ENCODE measurements around the gene MKLN1. TPM values are rescaled to one million over a fixed set of nuclear protein-coding genes. Genes with fewer than 3 reads are reported as not detected.
"Not testable (repeated sequence)": the region's sequence is repeated elsewhere in the genome, so short reads cannot be mapped to it uniquely, and the experiment has no call there.

The MKLN1 gene
- total RNA-seq, 2 experiments from 2014 or later = 38.5 TPM

GRCh38 chr7:131409129-131409766, 81.6 kb downstream of the MKLN1 start:
- Mint-ChIP-seq H3K4me3 (no peak overlapping the region), H3K27ac (no peak overlapping the region), H3K27me3 (no peaks in the 10 kb centered on the region), H3K4me1 (ENCODE audit: low read depth) (peaks cover 13% of the 10 kb centered on the region), H3K36me3 (ENCODE audit: low read depth) (peaks cover 3% of the 10 kb centered on the region), H3K9me3 (no peaks in the 10 kb centered on the region)
- DNase-seq (no peak), ATAC-seq (no peak)
- ChIA-PET CTCF (interaction anchor here (1.1 kb wide), 1 partner anchor 9 kb away, joined by 3 read pairs; no protein-coding TSS in a partner anchor), POLR2A (interaction anchor here (1.1 kb wide), 1 partner anchor 481 kb away, joined by 3 read pairs; no protein-coding TSS in a partner anchor)
- intact Hi-C loops (cut with micrococcal nuclease) = no loop called here
- TF ChIP-seq CTCF (IDR thresholded peaks at IDR 0.05) = no peak

DNA sequence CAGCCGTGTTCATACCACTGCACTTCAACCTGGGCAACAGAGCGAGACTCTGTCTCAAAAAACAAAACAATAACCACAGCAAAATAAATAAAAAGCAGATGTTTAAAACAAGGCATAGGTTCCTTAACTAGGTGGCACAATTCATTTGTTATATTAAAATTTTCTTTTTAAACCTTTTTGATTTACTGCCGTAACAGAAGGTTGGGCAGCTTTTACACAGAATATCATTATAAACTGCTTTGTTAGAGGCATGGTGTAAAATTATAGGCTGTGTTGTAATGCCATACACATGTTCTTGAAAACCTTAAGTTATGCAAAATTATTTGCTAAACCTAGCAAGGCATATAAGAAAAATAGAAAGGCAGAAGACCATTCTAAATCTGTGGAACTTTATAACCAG, 84.4 kb downstream of the MKLN1 start:
- DNase-seq = no peak
- ChIA-PET CTCF (interaction anchor here (1.0 kb wide), 1 partner anchor 11 kb away, joined by 4 read pairs; no protein-coding TSS in a partner anchor), POLR2A (no interaction called here)
- TF ChIP-seq CTCF (IDR thresholded peaks at IDR 0.05) = no peak
- Mint-ChIP-seq H3K27ac (no peak overlapping the region), H3K36me3 (ENCODE audit: low read depth) (peaks cover 2% of the 10 kb centered on the region), H3K4me3 (no peak overlapping the region), H3K9me3 (no peaks in the 10 kb centered on the region), H3K4me1 (ENCODE audit: low read depth) (peaks cover 9% of the 10 kb centered on the region), H3K27me3 (no peaks in the 10 kb centered on the region)
- no peak for ATAC-seq
- intact Hi-C loops (cut with micrococcal nuclease) = no loop called here

GRCh38 chr7:131413711-131414110, 86.0 kb downstream of the MKLN1 start:
- no peak for TF ChIP-seq CTCF (IDR thresholded peaks at IDR 0.05)
- H3K27ac Mint-ChIP-seq = no peak overlapping the region
- H3K4me3 Mint-ChIP-seq = no peak overlapping the region
- POLR2A ChIA-PET = interaction anchor here (1.0 kb wide), 1 partner anchor 63 kb away, joined by 3 read pairs; no protein-coding TSS in a partner anchor
- CTCF ChIA-PET = no interaction called here
- intact Hi-C loops (cut with micrococcal nuclease) = no loop called here
- DNase-seq (no peak), ATAC-seq (no peak)
- H3K36me3 Mint-ChIP-seq (ENCODE audit: low read depth) = peaks cover 9% of the 10 kb centered on the region
- H3K9me3 Mint-ChIP-seq = no peaks in the 10 kb centered on the region
- no peaks in the 10 kb centered on the region for H3K27me3 Mint-ChIP-seq
- peaks cover 9% of the 10 kb centered on the region for H3K4me1 Mint-ChIP-seq (ENCODE audit: low read depth)

DNA sequence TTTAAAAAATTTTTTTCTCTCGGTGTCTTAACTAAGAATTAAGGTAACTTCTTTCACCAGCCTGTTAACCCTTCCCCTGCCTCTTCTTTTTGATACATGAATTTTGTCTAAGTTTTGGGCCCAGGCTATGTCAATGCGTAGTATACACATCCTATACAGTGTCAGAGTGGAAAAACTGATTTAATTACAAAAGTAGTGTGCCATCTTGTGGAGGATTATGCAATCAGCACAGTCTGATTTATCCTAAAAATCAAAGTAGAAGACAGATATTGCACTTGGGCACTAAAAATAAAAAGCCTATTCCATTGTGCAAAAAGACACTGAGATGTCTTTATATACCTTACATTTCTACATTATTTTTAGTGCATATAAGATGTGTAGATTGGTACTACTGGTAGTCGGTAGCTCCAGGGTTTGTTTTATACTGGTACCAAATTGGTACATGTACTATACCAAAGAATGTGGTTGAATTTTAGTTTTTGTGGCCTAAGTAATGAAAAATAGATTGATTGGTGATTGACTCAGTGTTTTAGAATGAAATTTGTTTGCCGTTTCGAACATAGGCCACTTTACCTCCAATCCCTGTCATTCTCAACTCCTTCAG, 96.6 kb downstream of the MKLN1 start:
- Mint-ChIP-seq H3K27ac (no peak overlapping the region), H3K27me3 (no peaks in the 10 kb centered on the region), H3K36me3 (ENCODE audit: low read depth) (peaks cover 8% of the 10 kb centered on the region), H3K4me1 (ENCODE audit: low read depth) (peaks cover 11% of the 10 kb centered on the region), H3K9me3 (no peaks in the 10 kb centered on the region), H3K4me3 (no peak overlapping the region)
- CTCF ChIA-PET = interaction anchor here (0.7 to 2.2 kb wide), 6 partner anchors 9 to 357 kb away, joined by 3 to 6 read pairs (median 3); no protein-coding TSS in a partner anchor
- peak; percentile 11 for DNase-seq
- intact Hi-C loops (cut with micrococcal nuclease) = loop anchor here (10.0 kb wide), 1 partner anchor 360 kb away; no protein-coding TSS in a partner anchor
- TF ChIP-seq CTCF (IDR thresholded peaks at IDR 0.05) = peak; percentile 80
- ATAC-seq = peak; percentile 89
- POLR2A ChIA-PET = no interaction called here

DNA sequence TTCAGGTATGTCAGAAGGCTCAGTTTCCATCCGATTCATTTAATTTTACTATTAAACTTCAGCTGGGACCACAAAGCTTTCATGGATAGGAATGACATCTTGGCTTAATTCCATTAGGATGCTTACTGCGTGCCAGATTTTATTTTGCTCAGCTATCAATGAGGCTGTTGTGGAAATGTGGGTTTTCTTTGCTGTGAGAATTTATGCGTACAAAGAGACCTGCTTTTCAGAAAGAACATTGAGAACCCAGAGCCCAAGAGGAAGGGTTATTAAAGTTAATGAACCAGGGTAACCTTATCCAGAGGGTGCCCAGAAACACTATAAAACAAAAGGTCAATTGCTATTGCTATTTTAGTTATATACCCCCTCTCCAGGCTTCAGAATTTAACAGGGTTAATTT, 98.3 kb downstream of the MKLN1 start:
- no peak for ATAC-seq
- POLR2A ChIA-PET = no interaction called here
- CTCF ChIA-PET = no interaction called here
- H3K4me3 Mint-ChIP-seq = no peak overlapping the region
- no peak for DNase-seq
- no peaks in the 10 kb centered on the region for H3K9me3 Mint-ChIP-seq
- H3K27me3 Mint-ChIP-seq = no peaks in the 10 kb centered on the region
- intact Hi-C loops (cut with micrococcal nuclease) = loop anchor here (10.0 kb wide), 1 partner anchor 361 kb away; no protein-coding TSS in a partner anchor
- peaks cover 10% of the 10 kb centered on the region for H3K36me3 Mint-ChIP-seq (ENCODE audit: low read depth)
- no peak overlapping the region for H3K27ac Mint-ChIP-seq
- peaks cover 6% of the 10 kb centered on the region for H3K4me1 Mint-ChIP-seq (ENCODE audit: low read depth)
- no peak for TF ChIP-seq CTCF (IDR thresholded peaks at IDR 0.05)

DNA sequence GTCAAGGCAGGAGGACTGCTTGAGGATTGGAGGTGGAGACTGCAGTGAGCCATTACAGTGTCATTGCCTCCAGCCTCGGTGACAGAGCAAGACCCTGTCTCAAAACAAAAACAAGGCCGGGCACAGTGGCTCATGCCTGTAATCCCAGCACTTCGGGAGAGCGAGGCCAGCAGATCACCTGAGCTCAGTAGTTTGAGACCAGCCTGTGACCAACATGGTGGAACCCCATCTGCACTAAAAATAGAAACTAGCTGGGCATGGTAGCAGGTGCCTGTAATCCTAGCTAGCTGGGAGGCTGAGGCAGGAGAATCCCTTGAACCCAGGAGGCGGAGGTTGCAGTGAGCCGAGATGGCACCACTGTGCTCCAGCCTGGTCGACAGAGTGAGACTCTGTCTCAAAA, 103.2 kb downstream of the MKLN1 start:
- H3K4me3 Mint-ChIP-seq; ATAC-seq; DNase-seq; H3K27ac Mint-ChIP-seq; intact Hi-C loops (cut with micrococcal nuclease); H3K4me1 Mint-ChIP-seq (ENCODE audit: low read depth); H3K9me3 Mint-ChIP-seq; H3K27me3 Mint-ChIP-seq; POLR2A ChIA-PET; CTCF ChIA-PET: not testable (repeated sequence)
- H3K36me3 Mint-ChIP-seq (ENCODE audit: low read depth) = peaks cover 14% of the 10 kb centered on the region

Measured in activated CD8-positive, alpha-beta T cell treated with anti-CD3 and anti-CD28 coated beads for 36 hours (primary cell).